HG03280 (cell line): Measurements from ENCODE around the gene B4GALNT2.
"Not testable (repeated sequence)": the region's sequence is repeated elsewhere in the genome, so short reads cannot be mapped to it uniquely, and the experiment has no call there.

Experiments used
- ATAC-seq: cut with Tn5 transposase; IDR thresholded peaks from one replicate; pipeline ENCODE4 v1.9.1; 2021; ENCODE audit warnings: mild to moderate bottlenecking, moderate library complexity; ENCODE audit not compliant: unreplicated experiment

B4GALNT2 gene, protein sequence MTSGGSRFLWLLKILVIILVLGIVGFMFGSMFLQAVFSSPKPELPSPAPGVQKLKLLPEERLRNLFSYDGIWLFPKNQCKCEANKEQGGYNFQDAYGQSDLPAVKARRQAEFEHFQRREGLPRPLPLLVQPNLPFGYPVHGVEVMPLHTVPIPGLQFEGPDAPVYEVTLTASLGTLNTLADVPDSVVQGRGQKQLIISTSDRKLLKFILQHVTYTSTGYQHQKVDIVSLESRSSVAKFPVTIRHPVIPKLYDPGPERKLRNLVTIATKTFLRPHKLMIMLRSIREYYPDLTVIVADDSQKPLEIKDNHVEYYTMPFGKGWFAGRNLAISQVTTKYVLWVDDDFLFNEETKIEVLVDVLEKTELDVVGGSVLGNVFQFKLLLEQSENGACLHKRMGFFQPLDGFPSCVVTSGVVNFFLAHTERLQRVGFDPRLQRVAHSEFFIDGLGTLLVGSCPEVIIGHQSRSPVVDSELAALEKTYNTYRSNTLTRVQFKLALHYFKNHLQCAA

DNA sequence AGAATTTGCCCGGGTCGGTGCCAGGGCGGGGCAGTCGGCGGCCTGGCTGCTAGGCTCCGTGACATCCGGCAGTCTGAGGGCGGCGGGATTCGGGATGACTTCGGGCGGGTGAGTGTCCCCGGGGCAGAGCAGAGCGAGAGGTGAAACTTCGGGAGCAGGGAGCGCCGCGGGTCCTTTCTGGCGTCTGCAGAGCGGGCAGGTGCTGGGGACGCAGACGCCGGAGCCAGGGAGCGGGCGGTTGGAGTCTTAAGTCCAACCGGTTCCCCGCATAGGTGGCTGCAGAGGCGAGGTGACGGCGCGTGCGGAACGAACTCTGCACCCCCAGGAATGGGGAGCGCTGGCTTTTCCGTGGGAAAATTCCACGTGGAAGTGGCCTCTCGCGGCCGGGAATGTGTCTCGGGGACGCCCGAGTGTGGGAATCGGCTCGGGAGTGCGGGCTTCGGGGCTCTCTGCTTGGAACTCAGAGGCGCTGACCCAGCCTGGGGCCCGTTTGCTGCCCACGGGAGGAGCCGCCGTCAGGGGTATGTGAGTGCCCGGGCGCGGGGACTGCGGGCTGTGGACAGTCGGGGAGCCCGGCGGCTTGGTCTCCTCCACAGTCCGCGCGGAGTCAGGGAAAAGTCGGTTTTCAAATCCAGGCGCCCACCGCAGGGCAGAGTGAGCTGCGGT is at the start of gene B4GALNT2:
Gene B4GALNT2 (plus strand): TSS at position 71 of the 666 bp plus-strand sequence. CDS start 24 bp downstream, at position 95.
- ATAC-seq, result no peak

DNA sequence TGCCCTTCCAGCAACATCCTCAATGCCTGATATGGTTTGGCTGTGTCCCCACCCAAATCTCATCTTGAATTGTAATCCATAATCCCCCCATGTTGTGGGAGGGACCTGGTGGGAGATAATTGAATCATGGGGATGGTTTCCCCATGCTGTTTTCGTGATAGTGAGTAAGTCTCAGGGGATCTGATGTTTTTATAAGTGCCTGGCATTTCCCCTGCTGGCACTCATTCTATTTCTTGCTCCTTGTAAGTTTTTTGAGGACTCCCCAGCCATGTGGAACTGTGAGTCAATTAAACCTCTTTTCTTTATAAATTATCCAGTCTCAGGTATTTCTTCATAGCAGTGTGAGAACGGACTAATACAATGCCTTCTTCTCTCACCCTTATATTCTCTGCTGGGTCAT is 47.5 kb upstream of the B4GALNT2 start:
- ATAC-seq, result not testable (repeated sequence)

DNA sequence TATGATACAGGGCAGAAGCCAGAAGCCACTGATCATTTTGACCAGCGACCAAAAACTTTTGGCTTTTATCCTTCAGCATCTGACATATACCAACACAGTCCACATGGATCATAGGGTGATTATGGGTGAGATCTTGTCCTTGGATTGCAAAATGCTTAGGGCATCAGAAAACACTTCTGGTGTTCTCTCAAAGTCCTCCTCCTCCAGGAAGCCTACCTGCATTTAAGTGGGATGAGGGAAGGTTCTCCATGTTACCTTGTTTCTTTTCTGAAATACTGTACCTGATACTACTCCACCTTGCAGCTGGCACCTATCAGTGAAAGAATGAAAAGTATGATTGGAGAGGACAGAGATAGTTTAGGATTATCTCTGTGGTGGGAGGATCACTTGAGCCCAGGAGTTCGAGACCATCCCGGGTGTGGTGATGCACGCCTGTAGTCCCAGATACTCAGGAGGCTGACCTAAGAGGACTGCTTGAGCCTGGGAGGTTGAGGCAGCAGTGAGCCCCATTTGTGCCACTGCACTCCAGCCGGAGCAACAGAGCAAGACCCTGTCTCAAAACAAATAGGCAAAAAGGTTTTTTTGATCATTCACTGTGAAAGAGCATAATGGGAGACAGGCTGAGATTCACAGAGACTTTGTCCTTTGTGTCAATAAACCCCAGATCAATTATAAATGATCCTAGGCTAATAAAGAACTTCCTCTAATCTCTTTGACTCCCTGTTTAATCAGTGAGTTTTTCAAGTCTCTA is 46.8 kb upstream of the B4GALNT2 start:
- ATAC-seq, result no peak

DNA sequence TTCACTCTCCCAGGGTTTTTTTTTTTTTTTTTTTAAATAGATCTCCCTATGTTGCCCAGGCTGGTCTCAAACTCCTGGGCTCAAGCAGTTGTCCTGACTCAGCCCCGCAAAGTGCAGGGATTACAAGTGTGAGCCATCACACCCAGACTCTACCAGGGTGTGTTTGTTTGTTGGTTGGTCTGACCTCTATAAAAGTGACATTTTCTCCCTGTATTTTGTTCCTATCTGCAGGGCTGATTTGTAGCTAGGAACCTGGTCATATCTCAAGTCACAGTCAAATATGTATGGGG is 46.3 kb upstream of the B4GALNT2 start:
- no peak for ATAC-seq

DNA sequence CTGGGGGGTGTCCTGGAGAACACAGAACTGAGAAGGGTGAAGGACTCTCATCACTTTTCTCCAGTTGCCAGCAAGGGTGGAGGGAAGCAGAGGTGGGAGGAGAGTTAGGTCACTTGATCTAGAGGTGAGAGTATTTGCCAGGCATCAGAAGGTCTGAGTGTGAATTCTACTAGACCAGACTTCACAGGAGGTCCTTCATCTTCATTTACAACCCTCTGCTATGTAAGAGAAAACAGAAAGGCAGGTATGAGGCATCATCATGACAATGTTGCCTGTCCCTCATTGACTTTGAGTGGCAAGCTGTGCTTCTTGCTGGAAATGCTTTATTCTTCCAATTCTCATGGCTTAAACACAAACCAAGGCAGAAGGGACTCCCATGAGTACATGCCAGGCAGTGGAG is 45.9 kb upstream of the B4GALNT2 start:
- no peak for ATAC-seq

DNA sequence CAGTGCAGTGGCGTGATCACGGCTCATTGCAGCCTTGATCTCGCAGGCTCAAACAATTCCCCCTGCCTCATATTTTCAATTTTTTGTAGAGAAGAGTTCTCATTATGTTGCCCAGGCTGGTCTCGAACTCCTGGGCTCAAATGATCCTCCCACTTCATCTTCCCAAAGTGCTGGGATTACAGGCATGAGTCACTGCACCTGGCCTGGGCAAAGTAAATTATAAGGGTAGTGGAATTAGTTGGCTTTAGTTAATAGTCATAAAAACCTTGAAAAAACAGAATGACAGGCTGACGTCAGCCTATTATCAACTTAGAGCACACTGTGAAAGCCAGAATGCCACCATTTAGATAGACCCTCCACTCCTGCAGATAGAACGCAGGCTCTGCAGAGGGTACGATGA is 43.5 kb upstream of the B4GALNT2 start:
- ATAC-seq, result no peak

DNA sequence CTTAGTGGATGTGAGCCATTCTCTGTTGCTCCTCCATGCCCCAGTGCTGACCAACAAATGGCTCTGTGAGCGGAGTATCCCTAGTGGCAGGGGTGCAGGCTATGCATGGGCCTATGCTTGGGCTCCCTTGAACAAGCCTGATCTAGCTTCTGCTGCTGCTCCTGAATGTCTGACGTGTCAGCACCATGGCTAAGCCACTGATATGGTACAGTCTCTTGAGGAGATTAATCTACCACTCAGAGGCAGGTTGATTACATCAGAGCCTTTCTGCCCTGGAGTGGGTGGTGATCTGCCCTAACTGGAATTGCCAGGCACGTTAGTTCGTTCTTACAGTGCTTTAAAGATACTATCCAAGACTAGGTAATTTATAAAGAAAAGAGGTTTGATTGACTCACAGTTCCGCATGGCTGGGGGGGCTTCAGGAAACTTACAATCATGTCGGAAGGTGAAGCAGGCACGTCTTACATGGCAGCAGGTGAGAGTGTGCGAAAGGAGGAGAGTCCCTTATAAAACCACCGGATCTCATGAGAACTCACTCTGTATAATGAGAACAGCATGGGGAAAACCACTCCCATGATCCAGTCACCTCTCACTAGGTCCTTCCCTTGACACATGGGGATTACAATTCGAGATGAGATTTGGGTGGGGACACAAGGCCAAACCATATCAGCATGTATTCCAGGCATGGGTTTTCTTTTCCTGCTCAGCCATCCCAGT is 41.5 kb upstream of the B4GALNT2 start:
- ATAC-seq, result no peak

DNA sequence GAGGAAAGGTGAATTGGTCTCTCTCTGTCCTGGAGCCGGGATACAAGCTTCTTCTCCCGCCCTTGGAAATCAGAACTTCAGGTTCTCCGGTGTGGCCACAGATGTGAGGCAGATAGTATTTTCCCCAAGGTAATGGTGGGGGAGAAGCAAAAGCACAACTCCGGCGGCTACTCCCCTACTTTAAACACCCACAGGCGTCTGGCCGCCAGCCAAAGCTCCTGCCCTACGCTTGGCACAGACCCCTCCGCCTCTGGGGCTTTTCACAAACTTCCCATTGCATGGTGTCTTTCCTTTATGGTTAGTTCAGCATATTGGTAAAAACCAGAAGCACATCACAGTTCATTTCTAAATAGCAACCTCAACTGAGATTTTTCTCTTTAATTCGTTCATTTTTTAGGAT is 39.4 kb upstream of the B4GALNT2 start:
- ATAC-seq, result no peak

DNA sequence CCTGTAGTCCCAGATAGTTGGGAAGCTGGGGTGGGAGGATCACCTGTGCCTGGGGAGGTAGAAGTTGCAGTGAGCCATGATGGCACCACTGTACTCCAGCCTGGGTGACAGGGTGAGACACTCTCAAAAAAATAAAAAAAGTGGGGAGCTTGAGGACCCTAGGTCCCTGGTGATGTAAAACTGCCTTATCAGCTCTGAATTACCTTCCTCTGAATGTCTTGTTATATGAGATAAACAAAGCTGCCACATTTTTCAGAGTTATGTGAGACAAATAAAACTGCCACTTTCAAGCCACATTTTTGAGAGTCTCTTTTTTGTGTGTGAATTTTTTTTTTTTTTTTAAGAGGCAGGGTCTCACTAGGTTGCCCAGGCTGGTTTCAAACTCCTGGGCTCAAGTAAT is 32.0 kb upstream of the B4GALNT2 start:
- no peak for ATAC-seq

DNA sequence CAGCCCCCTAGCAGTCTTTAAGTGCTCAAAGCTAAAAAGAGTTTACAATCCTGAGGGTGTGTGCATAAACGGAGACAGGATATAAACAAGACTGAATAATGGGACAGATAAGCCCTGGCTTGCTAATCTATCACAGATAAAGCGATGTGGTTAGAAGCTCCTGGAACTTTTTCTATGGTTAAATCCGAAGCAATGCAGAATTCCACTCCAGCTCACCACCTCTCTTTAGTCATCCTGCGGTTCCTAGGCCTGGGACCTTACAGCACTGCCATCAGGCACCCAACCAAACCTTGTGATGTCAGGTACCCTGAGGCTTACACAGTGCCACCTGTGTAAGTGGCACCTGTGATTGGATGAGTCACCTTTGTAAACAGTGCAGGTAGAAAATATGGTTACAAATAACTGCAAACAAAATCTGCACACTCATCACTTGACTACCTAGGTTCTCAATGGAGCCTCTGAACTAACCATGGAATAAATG is 31.5 kb upstream of the B4GALNT2 start:
- no peak for ATAC-seq

DNA sequence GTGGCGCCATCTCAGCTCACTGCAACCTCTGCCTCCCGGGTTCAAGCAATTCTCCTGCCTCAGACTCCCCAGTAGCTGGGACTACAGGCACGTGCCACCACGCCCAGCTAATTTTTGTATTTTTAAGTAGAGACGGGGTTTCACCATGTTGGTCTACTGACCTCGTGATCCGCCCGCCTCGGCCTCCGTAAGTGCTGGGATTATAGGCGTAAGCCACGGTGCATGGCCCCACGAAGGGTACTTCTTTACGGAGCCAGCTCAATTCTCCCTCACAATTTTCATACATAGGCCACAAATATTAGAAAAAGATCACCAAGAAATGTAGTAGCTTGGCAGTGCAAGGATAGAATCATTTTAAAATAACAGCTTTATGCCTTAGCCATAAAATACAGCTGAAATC is 29.2 kb upstream of the B4GALNT2 start:
- not testable (repeated sequence) for ATAC-seq

DNA sequence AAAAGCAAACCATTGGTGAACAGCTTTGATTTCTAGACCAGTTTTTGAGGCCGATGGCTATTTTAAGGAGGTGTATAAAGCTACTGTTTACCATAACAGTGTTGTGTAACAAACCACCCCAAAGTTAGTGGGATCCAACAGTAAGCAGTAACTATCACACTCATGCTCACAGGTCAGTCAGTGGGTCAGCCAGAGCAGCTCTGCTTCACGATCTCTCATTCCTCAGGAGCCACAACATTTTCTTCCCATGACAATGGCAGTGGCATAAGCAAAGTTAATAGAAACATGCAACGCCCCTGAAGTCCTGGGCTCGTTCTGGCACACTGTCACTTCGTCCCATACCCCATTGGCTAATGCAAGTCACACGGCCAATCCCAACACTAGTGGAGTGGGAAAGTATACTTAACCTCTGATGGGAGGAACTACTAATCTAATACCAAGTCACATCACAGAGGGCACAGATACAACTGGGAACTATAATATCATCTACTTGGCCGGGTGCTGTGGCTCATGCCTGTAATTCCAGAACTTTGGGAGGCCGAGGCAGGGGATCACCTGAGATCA is 28.0 kb upstream of the B4GALNT2 start:
- no peak for ATAC-seq

DNA sequence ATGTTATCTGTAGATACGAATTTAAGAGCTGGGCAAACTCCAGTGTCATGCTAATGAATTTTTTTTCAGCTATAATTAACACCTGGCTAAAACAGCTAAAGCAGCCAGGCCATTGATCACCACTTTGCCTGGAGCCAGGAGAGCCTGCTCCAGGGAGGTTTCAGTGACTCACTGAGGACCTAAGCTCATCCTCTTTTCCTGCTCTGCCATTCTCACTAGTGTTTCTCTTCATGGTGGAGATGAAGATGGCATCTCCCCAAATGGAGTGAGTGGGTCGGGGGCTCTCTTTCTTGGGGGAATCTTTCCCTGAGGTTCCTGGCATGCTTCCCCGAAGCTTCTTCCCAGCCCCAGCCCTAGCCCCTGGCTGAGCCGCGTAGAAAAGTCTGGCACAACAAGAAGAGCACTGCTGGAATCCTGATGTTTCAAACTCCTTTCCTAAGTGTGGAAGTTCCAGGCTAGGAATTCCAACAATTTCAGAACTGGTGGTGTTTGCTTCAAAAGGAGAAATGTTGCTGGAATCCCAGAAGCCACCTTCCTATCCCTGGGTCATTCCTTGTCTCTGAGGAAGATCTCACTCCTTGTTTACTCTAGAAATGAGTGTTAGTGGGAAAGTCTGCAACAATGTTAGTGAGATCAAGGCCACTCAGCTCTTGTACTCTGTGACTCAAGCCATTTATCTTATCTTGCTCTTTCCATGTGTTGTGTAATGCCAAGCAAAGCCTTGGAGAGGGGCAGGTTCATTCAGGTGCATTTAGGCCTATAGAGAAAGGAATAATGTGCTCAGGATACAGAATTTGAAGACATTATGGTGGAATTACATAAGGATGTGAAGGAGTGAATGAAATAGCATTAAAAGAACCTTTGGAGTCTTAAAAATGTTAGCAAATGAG is 26.0 kb upstream of the B4GALNT2 start:
- no peak for ATAC-seq

DNA sequence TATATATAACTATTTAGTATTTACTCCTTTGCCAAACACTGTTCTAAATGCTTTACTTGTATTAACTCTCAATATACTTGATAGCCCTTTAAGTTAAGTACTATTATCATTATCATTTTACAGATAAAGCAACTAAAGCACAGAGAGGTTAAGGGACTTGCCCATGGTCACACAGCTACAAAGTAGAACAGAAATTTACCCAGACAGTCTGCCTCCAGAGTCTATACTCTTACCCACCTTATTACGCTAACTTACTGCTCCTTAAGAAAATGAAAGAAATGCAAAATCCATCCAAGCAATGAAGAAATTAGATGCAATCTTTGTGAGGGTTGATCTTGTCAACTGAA is 25.4 kb upstream of the B4GALNT2 start:
- ATAC-seq, result no peak

DNA sequence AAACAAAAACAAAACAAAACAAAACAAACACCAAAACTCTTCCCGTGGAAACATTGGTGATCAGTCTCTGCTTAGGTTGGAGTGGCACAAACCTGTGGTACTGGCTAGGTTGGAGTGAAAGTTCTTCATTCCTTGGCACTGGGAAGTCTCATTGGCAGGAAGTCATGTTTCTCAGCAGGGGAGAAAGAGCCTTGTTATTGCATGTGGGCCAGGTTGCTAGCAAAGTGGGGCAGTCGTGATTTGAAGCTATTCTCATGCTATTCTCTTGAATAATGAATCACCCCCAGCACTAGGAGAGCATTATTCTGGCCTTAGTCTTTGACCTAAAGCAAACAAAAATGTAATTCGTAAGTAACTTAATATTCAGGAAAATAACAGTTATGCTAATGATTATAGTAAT is 24.3 kb upstream of the B4GALNT2 start:
- ATAC-seq, result no peak

DNA sequence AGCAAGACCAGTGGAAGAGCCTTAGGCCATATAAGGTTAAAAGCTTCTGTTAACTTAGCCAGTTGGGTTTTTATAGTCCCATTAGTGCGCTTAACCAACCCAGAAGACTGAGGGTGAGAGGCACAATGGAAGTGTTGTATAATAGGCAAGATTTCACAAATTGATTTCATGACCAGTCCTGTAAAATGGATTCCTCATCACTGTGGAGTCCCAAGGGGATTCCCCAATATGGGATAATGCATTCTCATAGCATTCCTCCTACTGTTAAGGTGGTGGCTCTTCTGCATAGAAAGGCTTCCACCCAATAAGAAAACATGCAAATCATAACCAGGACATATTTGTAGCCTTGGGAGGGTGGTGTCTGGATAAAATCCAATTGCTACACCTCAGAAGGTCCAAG is 22.1 kb upstream of the B4GALNT2 start:
- no peak for ATAC-seq

DNA sequence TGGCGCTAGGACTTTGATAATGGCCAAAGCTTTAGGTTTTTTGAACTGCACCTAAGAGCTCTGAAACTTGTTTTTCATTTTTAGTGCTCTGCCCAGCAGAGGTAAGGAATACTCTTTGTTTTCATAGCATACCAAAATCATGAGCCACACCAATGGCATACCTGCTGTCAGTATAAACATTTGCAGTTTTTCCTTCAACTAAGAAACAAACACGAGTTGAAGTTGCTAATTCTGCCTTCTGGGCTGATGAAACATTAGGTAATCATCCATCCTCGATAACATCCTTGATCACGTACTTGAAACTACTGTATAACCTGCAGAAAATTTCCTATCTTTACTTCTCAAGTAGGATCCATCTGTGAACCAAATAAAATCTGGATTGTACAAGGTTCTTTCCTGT is 20.6 kb upstream of the B4GALNT2 start:
- ATAC-seq, result no peak

DNA sequence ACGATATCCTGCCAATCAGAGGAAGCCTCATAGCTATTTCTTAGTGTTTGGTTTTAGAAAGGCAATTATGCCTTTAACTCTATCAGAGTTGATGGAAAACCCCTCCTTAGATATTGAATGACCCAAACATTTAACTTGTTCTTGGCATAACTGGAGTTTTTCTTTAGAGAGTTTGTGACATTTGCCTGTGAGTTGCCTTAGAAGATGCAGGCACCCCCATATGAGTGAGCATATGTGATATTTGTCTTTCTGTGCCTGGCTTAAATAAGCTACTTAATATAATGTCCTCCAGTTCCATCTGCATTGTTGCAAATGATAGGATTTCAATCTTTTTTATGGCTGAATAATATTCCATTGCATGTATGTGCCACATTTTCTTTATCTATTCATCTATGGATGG is 19.6 kb upstream of the B4GALNT2 start:
- no peak for ATAC-seq

DNA sequence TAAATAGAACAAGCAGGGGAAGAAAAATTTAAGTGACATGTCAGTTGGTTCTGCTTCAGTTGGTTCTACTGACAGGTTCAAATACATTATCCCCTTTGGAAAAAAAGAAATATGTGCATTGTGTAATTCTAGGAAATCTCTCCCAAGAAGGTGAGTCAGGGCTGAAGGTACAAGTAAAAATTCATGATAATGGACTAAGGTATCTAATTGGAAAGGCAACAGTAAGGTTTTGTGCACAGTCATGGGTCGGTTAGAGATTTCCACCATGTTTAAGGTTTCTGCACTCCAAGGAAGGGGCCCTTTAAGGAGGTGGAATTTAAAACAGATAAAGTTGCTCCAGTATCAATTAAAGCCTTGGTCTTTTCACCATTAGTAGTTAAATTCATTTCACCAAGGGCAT is 17.9 kb upstream of the B4GALNT2 start:
- ATAC-seq, result no peak
